H1 (cell line): Measurements from ENCODE around the gene OIP5. TPM values are rescaled to one million over a fixed set of nuclear protein-coding genes. Genes with fewer than 3 reads are reported as not detected.

ENCODE experiments used
- CHD7 ChIP-seq: fragments of 300-600 bp; sonication (generic); IDR thresholded peaks from 2 replicates; pipeline ENCODE4 v1.7.1; 2012; ENCODE audit warnings: low read length, moderate library complexity, mild to moderate bottlenecking, inconsistent platforms; ENCODE audit not compliant: insufficient replicate concordance
- CREB1 ChIP-seq: IDR thresholded peaks from 2 replicates; pipeline ENCODE4 v1.6.1; 2012; ENCODE audit warnings: inconsistent platforms
- EGR1 ChIP-seq: IDR thresholded peaks from 2 replicates; pipeline ENCODE4 v1.6.1; 2011; ENCODE audit warnings: low read depth, low read length, borderline replicate concordance
- GTF2F1 ChIP-seq: IDR thresholded peaks from 2 replicates; pipeline ENCODE4 v1.6.1; 2012; ENCODE audit warnings: low read depth, low read length, improper control_type of control experiment, borderline replicate concordance
- JUND ChIP-seq: IDR thresholded peaks from 2 replicates; pipeline ENCODE4 v1.6.1; 2011; ENCODE audit warnings: mild to moderate bottlenecking, improper control_type of control experiment, low read length
- KDM4A ChIP-seq: IDR thresholded peaks from one replicate; pipeline ENCODE4 v1.7.1; 2012; ENCODE audit warnings: low read depth, mild to moderate bottlenecking, moderate library complexity, low read length, inconsistent platforms; ENCODE audit not compliant: severe bottlenecking
- POU5F1 ChIP-seq: IDR thresholded peaks from 2 replicates; pipeline ENCODE4 v1.6.1; 2011; ENCODE audit warnings: low read depth, mild to moderate bottlenecking, low read length, moderate library complexity
- RBBP5 ChIP-seq: IDR thresholded peaks from 2 replicates; pipeline ENCODE4 v1.7.1; 2012; ENCODE audit warnings: low read depth, mild to moderate bottlenecking, inconsistent platforms, low read length, moderate library complexity, borderline replicate concordance
- SAP30 ChIP-seq: fragments of 300-600 bp; sonication (generic); IDR thresholded peaks from 2 replicates; pipeline ENCODE4 v1.7.1; 2012; ENCODE audit warnings: low read length, moderate library complexity, mild to moderate bottlenecking, inconsistent platforms; ENCODE audit not compliant: insufficient read depth, insufficient replicate concordance
- SIN3A ChIP-seq, 2 experiments: IDR thresholded peaks in 1 of 2; conservative IDR thresholded peaks in 1 of 2; 2 replicates each; pipeline ENCODE4 v1.6.1; 2011 to 2012; ENCODE audit warnings: low read length in 2 of 2, improper control_type of control experiment in 1 of 2, low read depth in 1 of 2, mild to moderate bottlenecking in 1 of 2
- SRF ChIP-seq: IDR thresholded peaks from 2 replicates; pipeline ENCODE4 v1.6.1; 2011; ENCODE audit warnings: mild to moderate bottlenecking, low read depth, low read length, moderate library complexity
- polyA plus RNA-seq, 7 experiments: library from polyadenylated mRNA; depleted of rRNA in 3 of 7; stranded (reverse) in 5 of 7; unstranded in 2 of 7; fragments of >200 nt in 5 of 7; fragments of 200-250 nt in 2 of 7; gene quantifications; 1 replicate in 5 of 7; 2 replicates in 1 of 7; 4 replicates in 1 of 7; pipeline versions ENCODE4 v1.2.1 to v1.2.3, GENCODE V29; 2011 to 2013; ENCODE audit warnings: missing spikeins in 2 of 7, mixed read lengths in 2 of 7
- total RNA-seq: library from RNA; stranded (reverse); fragmentation: NEBNext Ultra II Directional; extraction: Animal tissue kit (Norgen Biotek cat#: 25700); gene quantifications from 2 replicates; pipeline ENCODE4 v1.2.1, GENCODE V29; 2021
- TF ChIP-seq, protein P1 (sequence below): IDR thresholded peaks from 2 replicates; pipeline ENCODE4 v1.6.1; 2012; ENCODE audit warnings: inconsistent platforms

The OIP5 gene
- total and polyA plus RNA-seq, 2 of the 8 experiments (the other 6 are each of a cell fraction or from before 2014, with no cell fraction given) = 34.8 to 44.5 TPM

DNA sequence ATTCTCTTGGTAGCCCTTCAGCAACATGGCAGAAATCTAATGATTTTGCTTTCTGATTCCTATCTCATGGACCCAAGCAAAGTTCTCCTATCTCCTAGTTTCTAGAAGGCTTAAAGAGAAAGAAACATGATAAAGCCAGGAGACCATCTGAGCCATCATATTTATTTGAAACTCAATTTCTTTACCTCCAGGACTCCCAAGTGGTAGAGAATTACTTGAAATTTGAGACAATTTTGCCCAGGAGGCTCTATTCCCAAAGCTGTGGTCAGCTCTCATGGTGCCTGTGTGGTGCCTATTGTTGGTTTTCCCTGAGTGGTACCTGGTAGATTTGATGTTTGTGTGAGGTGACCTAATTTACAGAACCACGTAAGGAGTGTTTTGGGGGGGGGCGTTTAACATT lies 62.5 kb downstream of the OIP5 start (continued):
- TF ChIP-seq CHD7 = no peak
- TF ChIP-seq JUND = no peak
- no peak for TF ChIP-seq SRF
- TF ChIP-seq KDM4A = no peak
- no peak for TF ChIP-seq RBBP5
- TF ChIP-seq GTF2F1 = no peak
- no peak for TF ChIP-seq POU5F1
- TF ChIP-seq SAP30 = no peak
- TF ChIP-seq CREB1 = no peak
- TF ChIP-seq, protein P1, sequence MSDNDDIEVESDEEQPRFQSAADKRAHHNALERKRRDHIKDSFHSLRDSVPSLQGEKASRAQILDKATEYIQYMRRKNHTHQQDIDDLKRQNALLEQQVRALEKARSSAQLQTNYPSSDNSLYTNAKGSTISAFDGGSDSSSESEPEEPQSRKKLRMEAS = no peak
- TF ChIP-seq EGR1 = no peak
- no peak for TF ChIP-seq SIN3A (conservative IDR thresholded peaks at IDR 0.05 in 1 of 2, IDR thresholded peaks at IDR 0.05 in 1 of 2; ENCODE audit: low read depth in 1 of 2, low read length in 2 of 2)
